HL-60 (cell line): ENCODE results near the gene EDEM1.

ENCODE experiments used
- DNase-seq, 2 experiments: peaks; one replicate each; pipeline ENCODE4 v3.0.0-alpha.2; 2010 to 2020; ENCODE audit warnings: low read depth in 1 of 2, low spot score in 1 of 2
- H3K27ac ChIP-seq: fragments of 250-450 bp; sonication (Bioruptor Pico); replicated peaks from 2 replicates; pipeline ENCODE4 v1.5.1; 2020; ENCODE audit warnings: mild to moderate bottlenecking, moderate library complexity
- H3K27me3 ChIP-seq: fragments of 250-450 bp; sonication (Bioruptor Pico); 2 replicates; pipeline ENCODE4 v1.5.1; 2021; ENCODE audit warnings: mild to moderate bottlenecking, moderate library complexity; ENCODE audit not compliant: insufficient read depth, poor library complexity, severe bottlenecking
- H3K4me3 ChIP-seq: replicated peaks from 2 replicates; pipeline ENCODE4 v1.5.1; 2011; ENCODE audit warnings: mild to moderate bottlenecking, control low read depth, low read length; ENCODE audit not compliant: insufficient read depth
- CTCF ChIP-seq: IDR thresholded peaks from one replicate; pipeline ENCODE4 v1.5.1; 2011; ENCODE audit warnings: low read length, control low read depth, inconsistent platforms; ENCODE audit not compliant: insufficient read depth
- GABPA ChIP-seq: IDR thresholded peaks from 2 replicates; pipeline ENCODE4 v1.6.1; 2012; ENCODE audit warnings: low read depth
- POLR2AphosphoS5 ChIP-seq: IDR thresholded peaks from 2 replicates; pipeline ENCODE4 v1.6.1; 2012; ENCODE audit warnings: low read depth
- SPI1 ChIP-seq: IDR thresholded peaks from 2 replicates; pipeline ENCODE4 v1.6.1; 2012; ENCODE audit warnings: low read depth, mild to moderate bottlenecking, borderline replicate concordance
- TF ChIP-seq, protein P1 (sequence below): IDR thresholded peaks from 2 replicates; pipeline ENCODE4 v1.6.1; 2012; ENCODE audit warnings: low read depth; ENCODE audit not compliant: insufficient replicate concordance

EDEM1 gene

GRCh38 chr3:5186089-5186857 lies 1.2 kb upstream of the EDEM1 start:
- TF ChIP-seq GABPA (no peak), SPI1 (peak; percentile 32; the same call in 1 of the 2 replicates), POLR2AphosphoS5 (peak; percentile 87)
- TF ChIP-seq, protein P1, sequence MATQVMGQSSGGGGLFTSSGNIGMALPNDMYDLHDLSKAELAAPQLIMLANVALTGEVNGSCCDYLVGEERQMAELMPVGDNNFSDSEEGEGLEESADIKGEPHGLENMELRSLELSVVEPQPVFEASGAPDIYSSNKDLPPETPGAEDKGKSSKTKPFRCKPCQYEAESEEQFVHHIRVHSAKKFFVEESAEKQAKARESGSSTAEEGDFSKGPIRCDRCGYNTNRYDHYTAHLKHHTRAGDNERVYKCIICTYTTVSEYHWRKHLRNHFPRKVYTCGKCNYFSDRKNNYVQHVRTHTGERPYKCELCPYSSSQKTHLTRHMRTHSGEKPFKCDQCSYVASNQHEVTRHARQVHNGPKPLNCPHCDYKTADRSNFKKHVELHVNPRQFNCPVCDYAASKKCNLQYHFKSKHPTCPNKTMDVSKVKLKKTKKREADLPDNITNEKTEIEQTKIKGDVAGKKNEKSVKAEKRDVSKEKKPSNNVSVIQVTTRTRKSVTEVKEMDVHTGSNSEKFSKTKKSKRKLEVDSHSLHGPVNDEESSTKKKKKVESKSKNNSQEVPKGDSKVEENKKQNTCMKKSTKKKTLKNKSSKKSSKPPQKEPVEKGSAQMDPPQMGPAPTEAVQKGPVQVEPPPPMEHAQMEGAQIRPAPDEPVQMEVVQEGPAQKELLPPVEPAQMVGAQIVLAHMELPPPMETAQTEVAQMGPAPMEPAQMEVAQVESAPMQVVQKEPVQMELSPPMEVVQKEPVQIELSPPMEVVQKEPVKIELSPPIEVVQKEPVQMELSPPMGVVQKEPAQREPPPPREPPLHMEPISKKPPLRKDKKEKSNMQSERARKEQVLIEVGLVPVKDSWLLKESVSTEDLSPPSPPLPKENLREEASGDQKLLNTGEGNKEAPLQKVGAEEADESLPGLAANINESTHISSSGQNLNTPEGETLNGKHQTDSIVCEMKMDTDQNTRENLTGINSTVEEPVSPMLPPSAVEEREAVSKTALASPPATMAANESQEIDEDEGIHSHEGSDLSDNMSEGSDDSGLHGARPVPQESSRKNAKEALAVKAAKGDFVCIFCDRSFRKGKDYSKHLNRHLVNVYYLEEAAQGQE, result no peak
- H3K27ac ChIP-seq, result peak overlapping the region; percentile 95
- DNase-seq, result peak; percentile 72 to 95
- H3K27me3 ChIP-seq, result no peaks in the 10 kb centered on the region
- H3K4me3 ChIP-seq, result peak overlapping the region; percentile 51

DNA sequence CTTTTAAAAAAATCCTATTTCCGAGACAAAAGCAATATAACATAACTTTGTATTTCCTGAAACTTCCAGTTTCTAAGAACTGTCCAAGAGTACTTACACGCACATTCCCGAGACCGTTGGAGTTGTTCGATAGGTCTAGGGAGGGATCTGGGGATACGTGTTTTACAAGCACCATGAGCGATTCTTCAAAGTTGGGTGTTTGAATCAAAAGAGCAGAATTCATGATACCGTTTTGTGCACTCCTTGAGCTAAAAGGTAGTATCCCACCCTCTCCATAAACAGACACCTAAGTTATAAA lies 700 bp upstream of the EDEM1 start:
- Histone ChIP-seq H3K27me3 (no peaks in the 10 kb centered on the region), H3K4me3 (peak overlapping the region; percentile 51), H3K27ac (peak overlapping the region; percentile 95)
- peak in 1 of 2 experiments; percentile 16 for DNase-seq
- TF ChIP-seq GABPA (no peak), CTCF (no peak), SPI1 (no peak), POLR2AphosphoS5 (no peak)
- TF ChIP-seq, protein P1, result no peak

- Histone ChIP-seq H3K27me3 (no peaks in the 10 kb centered on the region), H3K4me3 (peak overlapping the region; percentile 72), H3K27ac (peak overlapping the region; percentile 99)
- no peak for TF ChIP-seq SPI1
- TF ChIP-seq GABPA, result peak; percentile 62
- peak in 1 of 2 experiments; percentile 30 for DNase-seq
Measured at GRCh38 chr3:5187920-5188418, 462 bp downstream of the EDEM1 start.

DNA sequence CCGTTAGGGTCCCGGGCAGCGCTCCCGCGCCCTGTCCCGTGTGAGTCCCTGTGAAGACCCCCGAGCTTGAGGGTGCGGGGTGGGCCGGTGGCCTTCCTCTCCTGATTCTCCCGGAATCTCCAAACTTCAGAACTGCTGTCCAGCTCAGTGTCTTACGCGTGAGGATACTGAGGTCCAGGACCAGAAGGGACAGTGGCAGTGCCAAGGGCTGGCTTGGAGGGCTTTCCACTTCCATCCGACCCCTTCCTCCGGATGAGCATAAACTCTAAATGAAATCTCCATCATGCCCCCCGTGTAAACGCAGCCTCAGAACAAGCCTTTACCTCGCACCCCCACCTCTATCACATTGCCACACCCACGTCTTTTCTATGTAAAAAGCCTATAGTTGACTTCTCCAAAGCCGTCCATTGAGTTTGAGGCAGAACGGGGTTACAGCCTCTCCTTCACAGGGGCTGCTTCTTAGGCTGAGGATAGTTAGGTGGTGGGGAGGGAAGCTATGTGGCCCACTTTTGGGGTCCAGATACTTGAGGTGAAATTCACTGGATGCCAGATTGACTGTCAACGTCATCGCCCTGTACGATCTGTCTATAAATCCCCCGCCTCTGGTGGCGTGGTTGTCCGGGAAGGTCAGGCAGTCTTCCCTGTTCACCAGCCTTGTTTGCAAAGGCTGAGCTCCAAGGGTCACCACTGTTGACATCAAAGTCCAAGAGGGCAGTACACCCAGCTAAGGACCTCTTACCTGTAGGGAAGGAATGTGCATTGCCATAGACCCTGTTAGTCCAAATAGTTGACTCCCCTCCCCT lies 1.1 kb downstream of the EDEM1 start:
- no peak for TF ChIP-seq CTCF
- no peak for TF ChIP-seq GABPA
- TF ChIP-seq SPI1, result no peak
- TF ChIP-seq POLR2AphosphoS5, result peak; percentile 24; the same call in 1 of the 2 replicates
- TF ChIP-seq, protein P1, result peak; percentile 82
- Histone ChIP-seq H3K27ac (peak overlapping the region; percentile 99), H3K27me3 (no peaks in the 10 kb centered on the region), H3K4me3 (peak overlapping the region; percentile 72)
- DNase-seq, result peak in 1 of 2 experiments; percentile 73
